PFSK-1 (cell line): ENCODE results near the gene TEX51.

Experiments
- POLR2AphosphoS5 ChIP-seq: IDR thresholded peaks from 2 replicates; pipeline ENCODE4 v1.6.1; 2012; ENCODE audit warnings: low read depth, mild to moderate bottlenecking, control low read depth, low read length, moderate library complexity
- TAF1 ChIP-seq: IDR thresholded peaks from 2 replicates; pipeline ENCODE4 v1.6.1; 2012; ENCODE audit warnings: low read length, control low read depth, borderline replicate concordance; ENCODE audit not compliant: insufficient read depth

DNA sequence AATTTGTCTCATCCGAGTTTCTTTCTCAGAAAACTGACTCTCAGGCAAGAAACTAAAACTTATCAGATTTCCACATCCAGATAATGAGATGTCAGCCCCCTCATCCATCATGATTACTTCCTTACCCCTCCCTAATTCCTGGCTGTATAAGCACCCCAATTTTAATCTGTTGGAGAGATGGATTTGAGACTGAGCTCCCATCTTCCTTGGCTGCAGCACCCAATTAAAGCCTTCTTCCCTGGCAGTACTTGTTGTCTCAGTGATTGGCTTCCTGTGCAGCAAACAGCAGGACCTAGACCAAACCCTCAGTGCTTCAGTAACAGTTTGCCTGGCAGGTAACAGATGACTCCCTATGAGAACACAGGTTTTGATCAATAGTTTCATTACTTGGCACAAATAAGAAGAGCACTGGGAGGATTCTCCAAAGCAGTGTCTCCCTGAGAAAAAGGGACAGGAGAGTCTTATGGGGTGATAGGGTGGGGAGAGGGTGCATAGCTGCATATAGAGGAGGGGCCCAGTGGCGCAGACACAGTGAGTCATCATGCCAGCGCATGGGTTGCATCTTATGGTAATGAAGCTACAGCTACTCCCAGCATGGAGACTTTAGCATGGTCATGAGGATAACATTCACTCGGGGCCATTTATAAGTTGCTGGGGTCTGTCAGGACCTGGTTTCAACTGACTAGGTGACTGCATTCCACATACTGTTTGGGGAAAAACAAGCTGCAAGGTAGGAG, 45.1 kb downstream of the TEX51 start:
- TF ChIP-seq POLR2AphosphoS5, result no peak
- TF ChIP-seq TAF1, result no peak
